ENCODE measurements around the gene DAPK2.

DNA sequence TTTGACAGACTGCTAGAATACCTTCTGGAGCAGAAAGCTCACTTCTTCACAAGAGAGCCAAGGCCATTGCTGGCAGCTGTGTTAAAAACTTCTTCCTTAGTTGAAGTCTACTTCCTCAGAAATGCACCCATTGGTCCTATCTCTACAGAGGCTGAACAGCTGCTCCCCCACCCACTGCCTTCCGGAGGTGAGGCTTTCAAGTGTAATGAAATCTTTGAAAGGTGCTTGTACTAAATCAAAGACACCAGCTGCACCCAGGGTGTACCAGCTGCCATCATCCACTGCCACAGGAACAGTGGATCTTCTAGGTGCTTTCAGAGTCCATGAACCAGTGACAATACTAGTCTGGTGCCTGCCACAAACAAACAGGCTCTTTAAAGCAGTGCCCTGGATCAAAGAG lies 186.1 kb downstream of the DAPK2 start:
- TF ChIP-seq EZH2 (IDR thresholded peaks at IDR 0.05) (no peak), POLR2AphosphoS5 (IDR thresholded peaks at IDR 0.05; ENCODE audit: borderline replicate concordance, low read depth, low read length) (no peak)
